H1 (cell line): ENCODE results near the gene GNAI2. TPM values are rescaled to one million over a fixed set of nuclear protein-coding genes. Genes with fewer than 3 reads are reported as not detected.
A peak's percentile ranks its signal among the peaks of the same experiment; 100 is the strongest.

Experiments
- ATF2 ChIP-seq: IDR thresholded peaks from 2 replicates; pipeline ENCODE4 v1.6.1; 2012; ENCODE audit warnings: low read length, inconsistent platforms
- ATF3 ChIP-seq: IDR thresholded peaks from 2 replicates; pipeline ENCODE4 v1.6.1; 2011; ENCODE audit warnings: low read depth, mild to moderate bottlenecking, low read length; ENCODE audit not compliant: insufficient read depth
- CHD2 ChIP-seq: IDR thresholded peaks from 2 replicates; pipeline ENCODE4 v1.6.1; 2012; ENCODE audit warnings: low read length, improper control_type of control experiment
- CTBP2 ChIP-seq: IDR thresholded peaks from 2 replicates; pipeline ENCODE4 v1.7.0; 2011; ENCODE audit warnings: borderline replicate concordance, mild to moderate bottlenecking, moderate library complexity, mixed read lengths, low read length; ENCODE audit not compliant: insufficient read depth, insufficient read length
- KDM1A ChIP-seq: fragments of 200-600, 300-600 bp; sonication (generic); IDR thresholded peaks from 2 replicates; pipeline ENCODE4 v1.7.1; 2016; ENCODE audit warnings: mild to moderate bottlenecking, low read length, borderline replicate concordance
- NRF1 ChIP-seq: IDR thresholded peaks from 2 replicates; pipeline ENCODE4 v1.6.1; 2011; ENCODE audit warnings: mild to moderate bottlenecking, low read depth, low read length, improper control_type of control experiment
- PHF8 ChIP-seq: fragments of 200-600 bp; sonication (generic); conservative IDR thresholded peaks from 2 replicates; pipeline ENCODE4 v1.7.1; 2012; ENCODE audit warnings: low read depth, mild to moderate bottlenecking, inconsistent platforms, low read length, moderate library complexity
- POLR2A ChIP-seq, 2 experiments: IDR thresholded peaks; 1 replicate in 1 of 2; 2 replicates in 1 of 2; pipeline ENCODE4 v1.6.1; 2011; ENCODE audit warnings: low read depth in 2 of 2, low read length in 2 of 2, mild to moderate bottlenecking in 2 of 2; ENCODE audit errors: control extremely low read depth in 1 of 2
- RAD21 ChIP-seq, 2 experiments: IDR thresholded peaks in 1 of 2; conservative IDR thresholded peaks in 1 of 2; 2 replicates each; pipeline ENCODE4 v1.6.1; 2011; ENCODE audit warnings: low read depth in 2 of 2, low read length in 2 of 2, improper control_type of control experiment in 1 of 2, inconsistent platforms in 1 of 2, mild to moderate bottlenecking in 1 of 2, moderate library complexity in 1 of 2
- RBBP5 ChIP-seq: IDR thresholded peaks from 2 replicates; pipeline ENCODE4 v1.7.1; 2012; ENCODE audit warnings: low read depth, mild to moderate bottlenecking, inconsistent platforms, low read length, moderate library complexity, borderline replicate concordance
- SAP30 ChIP-seq: fragments of 300-600 bp; sonication (generic); IDR thresholded peaks from 2 replicates; pipeline ENCODE4 v1.7.1; 2012; ENCODE audit warnings: low read length, moderate library complexity, mild to moderate bottlenecking, inconsistent platforms; ENCODE audit not compliant: insufficient read depth, insufficient replicate concordance
- SP4 ChIP-seq: IDR thresholded peaks from 2 replicates; pipeline ENCODE4 v1.6.1; 2012; ENCODE audit warnings: low read length, inconsistent platforms
- TAF1 ChIP-seq: IDR thresholded peaks from 2 replicates; pipeline ENCODE4 v1.6.1; 2011; ENCODE audit warnings: mild to moderate bottlenecking, low read depth, low read length
- USF2 ChIP-seq: IDR thresholded peaks from 2 replicates; pipeline ENCODE4 v1.6.1; 2011; ENCODE audit warnings: low read length, improper control_type of control experiment
- YY1 ChIP-seq: IDR thresholded peaks from 2 replicates; pipeline ENCODE4 v1.6.1; 2011; ENCODE audit warnings: low read depth, mild to moderate bottlenecking, low read length
- polyA plus RNA-seq, 7 experiments: library from polyadenylated mRNA; depleted of rRNA in 3 of 7; stranded (reverse) in 5 of 7; unstranded in 2 of 7; fragments of >200 nt in 5 of 7; fragments of 200-250 nt in 2 of 7; gene quantifications; 1 replicate in 5 of 7; 2 replicates in 1 of 7; 4 replicates in 1 of 7; pipeline versions ENCODE4 v1.2.1 to v1.2.3, GENCODE V29; 2011 to 2013; ENCODE audit warnings: missing spikeins in 2 of 7, mixed read lengths in 2 of 7
- total RNA-seq: library from RNA; stranded (reverse); fragmentation: NEBNext Ultra II Directional; extraction: Animal tissue kit (Norgen Biotek cat#: 25700); gene quantifications from 2 replicates; pipeline ENCODE4 v1.2.1, GENCODE V29; 2021

The GNAI2 gene
- total and polyA plus RNA-seq, 2 of the 8 experiments (the other 6 are each of a cell fraction or from before 2014, with no cell fraction given) = 168 to 539 TPM

- peak; percentile 99 for TF ChIP-seq ATF2
- TF ChIP-seq TAF1 = peak; percentile 73
- TF ChIP-seq RBBP5 = no peak
- TF ChIP-seq SAP30 = no peak
- no peak for TF ChIP-seq NRF1
- peak in 1 of 2 experiments; percentile 84; a peak in 2 of 3 replicates for TF ChIP-seq POLR2A (IDR thresholded peaks at IDR 0.05; ENCODE audit: control extremely low read depth in 1 of 2, low read depth in 2 of 2, low read length in 2 of 2)
- no peak for TF ChIP-seq USF2
- TF ChIP-seq ATF3 = no peak
- no peak for TF ChIP-seq KDM1A
- TF ChIP-seq CHD2 = peak; percentile 21; the same call in 1 of the 2 replicates
- TF ChIP-seq PHF8 = peak; percentile 71
- TF ChIP-seq CTBP2 = no peak
- TF ChIP-seq SP4 = no peak
- peak; percentile 79 to 90 for TF ChIP-seq RAD21 (IDR thresholded peaks at IDR 0.05 in 1 of 2, conservative IDR thresholded peaks at IDR 0.05 in 1 of 2; ENCODE audit: low read depth in 2 of 2, low read length in 2 of 2)
- TF ChIP-seq YY1 = peak; percentile 35; the same call in 1 of the 2 replicates
These were observed 24.3 kb downstream of the GNAI2 start (continued) for GRCh38 chr3:50260027-50260941.
